Cardiac muscle cell (in vitro differentiated cells and primary cell): ENCODE measurements around the gene AUTS2. TPM values are rescaled to one million over a fixed set of nuclear protein-coding genes. Genes with fewer than 3 reads are reported as not detected.

Experiments used
- DNase-seq, 2 donors: peaks; one replicate each; pipeline versions ENCODE4 v3.0.0 to v3.0.0-alpha.2; 2010 to 2017; ENCODE audit warnings: low read depth in 1 of 2, low spot score in 1 of 2
- H3K27ac ChIP-seq: fragments of 200-600 bp; sonication (generic); 2 replicates; pipeline ENCODE4 v1.5.1; 2016
- H3K27me3 ChIP-seq: fragments of 200-600 bp; sonication (generic); 2 replicates; pipeline ENCODE4 v1.6.0; 2016; ENCODE audit warnings: control low read depth
- H3K36me3 ChIP-seq: fragments of 200-600 bp; sonication (generic); 2 replicates; pipeline ENCODE4 v1.5.1; 2016; ENCODE audit warnings: control low read depth
- H3K4me1 ChIP-seq: fragments of 200-600 bp; sonication (generic); 2 replicates; pipeline ENCODE4 v1.8.1; 2017; ENCODE audit warnings: low read depth, mild to moderate bottlenecking, mixed run types
- H3K4me3 ChIP-seq: fragments of 200-600 bp; sonication (generic); 2 replicates; pipeline ENCODE4 v1.5.1; 2016; ENCODE audit warnings: mild to moderate bottlenecking
- H3K9me3 ChIP-seq: fragments of 200-600 bp; sonication (generic); 2 replicates; pipeline ENCODE4 v1.5.1; 2017; ENCODE audit warnings: low read depth, mild to moderate bottlenecking, control low read depth
- CTCF ChIP-seq: IDR thresholded peaks from 2 replicates; pipeline ENCODE4 v1.5.1; 2012; ENCODE audit warnings: low read depth, mild to moderate bottlenecking, low read length
- polyA plus RNA-seq: library from polyadenylated mRNA; unstranded; fragments of >200 nt; fragmentation: Nextera tagmentation; extraction: Ambion mirVana; gene quantifications from 2 replicates; pipeline ENCODE4 v1.2.1, GENCODE V29; 2016
- total RNA-seq: library from RNA; depleted of rRNA; stranded (reverse); fragments of >200 nt; gene quantifications from 2 replicates; pipeline ENCODE4 v1.2.3, GENCODE V29; 2016

The AUTS2 gene
- total and polyA plus RNA-seq, 2 experiments from 2014 or later, result 41.0 to 45.5 TPM

- H3K27me3 ChIP-seq, result no peaks in the 10 kb centered on the region
Measured at GRCh38 chr7:69903410-69903809, 305.1 kb downstream of the AUTS2 start.

GRCh38 chr7:69906283-69906995 is 308.2 kb downstream of the AUTS2 start:
- Histone ChIP-seq H3K27me3 (no peaks in the 10 kb centered on the region), H3K9me3 (no peaks in the 10 kb centered on the region), H3K27ac (no peak overlapping the region), H3K4me1 (peaks cover 15% of the 10 kb centered on the region), H3K4me3 (no peak overlapping the region), H3K36me3 (no peaks in the 10 kb centered on the region)
- TF ChIP-seq CTCF, result no peak
- peak in 1 of 2 donors; percentile 59 for DNase-seq

More at GRCh38 chr7:69903410-69903809, 305.1 kb downstream of the AUTS2 start:
- TF ChIP-seq CTCF, result no peak
- DNase-seq, result no peak
- H3K27ac ChIP-seq, result no peak overlapping the region
- no peaks in the 10 kb centered on the region for H3K9me3 ChIP-seq
- H3K4me3 ChIP-seq, result no peak overlapping the region
- no peaks in the 10 kb centered on the region for H3K36me3 ChIP-seq
- H3K4me1 ChIP-seq, result peaks cover 8% of the 10 kb centered on the region

GRCh38 chr7:69907720-69908119 is 309.4 kb downstream of the AUTS2 start:
- Histone ChIP-seq H3K36me3 (no peaks in the 10 kb centered on the region), H3K27ac (no peak overlapping the region), H3K4me1 (peaks cover 15% of the 10 kb centered on the region), H3K4me3 (no peak overlapping the region), H3K27me3 (no peaks in the 10 kb centered on the region), H3K9me3 (no peaks in the 10 kb centered on the region)
- no peak for DNase-seq
- no peak for TF ChIP-seq CTCF

- H3K27ac ChIP-seq, result no peak overlapping the region
- no peak for DNase-seq
- no peaks in the 10 kb centered on the region for H3K9me3 ChIP-seq
- TF ChIP-seq CTCF, result no peak
- no peaks in the 10 kb centered on the region for H3K27me3 ChIP-seq
- no peaks in the 10 kb centered on the region for H3K36me3 ChIP-seq
- no peak overlapping the region for H3K4me3 ChIP-seq
- peaks cover 15% of the 10 kb centered on the region for H3K4me1 ChIP-seq
Measured at GRCh38 chr7:69908454-69908853, 310.2 kb downstream of the AUTS2 start.

GRCh38 chr7:69910150-69910549 is 311.9 kb downstream of the AUTS2 start:
- H3K9me3 ChIP-seq, result no peaks in the 10 kb centered on the region
- H3K4me1 ChIP-seq, result peaks cover 15% of the 10 kb centered on the region
- DNase-seq, result no peak
- no peak overlapping the region for H3K27ac ChIP-seq
- no peak overlapping the region for H3K4me3 ChIP-seq
- H3K27me3 ChIP-seq, result no peaks in the 10 kb centered on the region
- TF ChIP-seq CTCF, result no peak
- H3K36me3 ChIP-seq, result no peaks in the 10 kb centered on the region
